ENCODE results near the gene BABAM2.

- TF ChIP-seq CTCF (IDR thresholded peaks at IDR 0.05) (no peak), POLR2A (IDR thresholded peaks at IDR 0.05) (no peak)
Observed at GRCh38 chr2:28239207-28239606, 348.7 kb downstream of the BABAM2 start.

Data from transverse colon (tissue), 3 donors.